ENCODE data around the gene TMC5.
"Not testable (repeated sequence)": the region's sequence is repeated elsewhere in the genome, so short reads cannot be mapped to it uniquely, and the experiment has no call there.

The TMC5 gene

GRCh38 chr16:19410435-19411171, 7.1 kb upstream of the TMC5 start:
- no peak for DNase-seq

GRCh38 chr16:19411298-19411697, 6.4 kb upstream of the TMC5 start:
- no peak for DNase-seq

GRCh38 chr16:19412055-19412454, 5.6 kb upstream of the TMC5 start:
- DNase-seq, result not testable (repeated sequence)

GRCh38 chr16:19415461-19415860, 2.2 kb upstream of the TMC5 start:
- no peak for DNase-seq

GRCh38 chr16:19415918-19416317, 1.8 kb upstream of the TMC5 start:
- no peak for DNase-seq

GRCh38 chr16:19418200-19418599, 517 bp downstream of the TMC5 start:
- no peak for DNase-seq

- DNase-seq, result no peak
Observed at GRCh38 chr16:19419698-19420075, 2.0 kb downstream of the TMC5 start.

- DNase-seq, result no peak
Observed at GRCh38 chr16:19424478-19424877, 6.8 kb downstream of the TMC5 start.

GRCh38 chr16:19430345-19430744, 12.7 kb downstream of the TMC5 start:
- no peak for DNase-seq

- DNase-seq, result no peak
Observed at GRCh38 chr16:19431636-19432340, 14.1 kb downstream of the TMC5 start.

- no peak for DNase-seq
Observed at GRCh38 chr16:19432429-19432828, 14.7 kb downstream of the TMC5 start.

- no peak for DNase-seq
Observed at GRCh38 chr16:19434584-19434983, 16.9 kb downstream of the TMC5 start.

GRCh38 chr16:19436540-19436939, 18.9 kb downstream of the TMC5 start:
- DNase-seq, result no peak

GRCh38 chr16:19437280-19437679, 19.6 kb downstream of the TMC5 start:
- DNase-seq, result no peak

- no peak for DNase-seq
Observed at GRCh38 chr16:19438739-19439138, 21.1 kb downstream of the TMC5 start.

- no peak for DNase-seq
Observed at GRCh38 chr16:19439483-19439882, 21.8 kb downstream of the TMC5 start.

GRCh38 chr16:19443659-19444058, 26.0 kb downstream of the TMC5 start:
- DNase-seq, result no peak

GRCh38 chr16:19446300-19446846, 28.7 kb downstream of the TMC5 start:
- DNase-seq, result no peak

- DNase-seq, result no peak
Observed at GRCh38 chr16:19446886-19447285, 29.2 kb downstream of the TMC5 start.

GRCh38 chr16:19450186-19450585, 32.5 kb downstream of the TMC5 start:
- no peak for DNase-seq

- DNase-seq, result no peak
Observed at GRCh38 chr16:19458722-19459379, 41.2 kb downstream of the TMC5 start.

- DNase-seq, result no peak
Observed at GRCh38 chr16:19460397-19460796, 42.7 kb downstream of the TMC5 start.

GRCh38 chr16:19463468-19464315, 46.0 kb downstream of the TMC5 start:
- no peak for DNase-seq
